ENCODE data around the gene CMSS1.

- no peak for TF ChIP-seq POLR2A (IDR thresholded peaks at IDR 0.05)
- TF ChIP-seq, protein P1, sequence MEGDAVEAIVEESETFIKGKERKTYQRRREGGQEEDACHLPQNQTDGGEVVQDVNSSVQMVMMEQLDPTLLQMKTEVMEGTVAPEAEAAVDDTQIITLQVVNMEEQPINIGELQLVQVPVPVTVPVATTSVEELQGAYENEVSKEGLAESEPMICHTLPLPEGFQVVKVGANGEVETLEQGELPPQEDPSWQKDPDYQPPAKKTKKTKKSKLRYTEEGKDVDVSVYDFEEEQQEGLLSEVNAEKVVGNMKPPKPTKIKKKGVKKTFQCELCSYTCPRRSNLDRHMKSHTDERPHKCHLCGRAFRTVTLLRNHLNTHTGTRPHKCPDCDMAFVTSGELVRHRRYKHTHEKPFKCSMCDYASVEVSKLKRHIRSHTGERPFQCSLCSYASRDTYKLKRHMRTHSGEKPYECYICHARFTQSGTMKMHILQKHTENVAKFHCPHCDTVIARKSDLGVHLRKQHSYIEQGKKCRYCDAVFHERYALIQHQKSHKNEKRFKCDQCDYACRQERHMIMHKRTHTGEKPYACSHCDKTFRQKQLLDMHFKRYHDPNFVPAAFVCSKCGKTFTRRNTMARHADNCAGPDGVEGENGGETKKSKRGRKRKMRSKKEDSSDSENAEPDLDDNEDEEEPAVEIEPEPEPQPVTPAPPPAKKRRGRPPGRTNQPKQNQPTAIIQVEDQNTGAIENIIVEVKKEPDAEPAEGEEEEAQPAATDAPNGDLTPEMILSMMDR (IDR thresholded peaks at IDR 0.05): no peak
Measured at GRCh38 chr3:100230710-100231109, 413.0 kb downstream of the CMSS1 start.

Measured in heart left ventricle (tissue), 13 donors.